GM18909 (cell line): Measurements from ENCODE around the gene FHOD3.
"Not testable (repeated sequence)": the region's sequence is repeated elsewhere in the genome, so short reads cannot be mapped to it uniquely, and the experiment has no call there.

Source experiments
- ATAC-seq: cut with Tn5 transposase; IDR thresholded peaks from one replicate; pipeline ENCODE4 v1.9.1; 2021; ENCODE audit warnings: mild to moderate bottlenecking; ENCODE audit not compliant: unreplicated experiment, poor library complexity

The FHOD3 gene

GRCh38 chr18:36752929-36753865 lies 455.7 kb downstream of the FHOD3 start:
- no peak for ATAC-seq

DNA sequence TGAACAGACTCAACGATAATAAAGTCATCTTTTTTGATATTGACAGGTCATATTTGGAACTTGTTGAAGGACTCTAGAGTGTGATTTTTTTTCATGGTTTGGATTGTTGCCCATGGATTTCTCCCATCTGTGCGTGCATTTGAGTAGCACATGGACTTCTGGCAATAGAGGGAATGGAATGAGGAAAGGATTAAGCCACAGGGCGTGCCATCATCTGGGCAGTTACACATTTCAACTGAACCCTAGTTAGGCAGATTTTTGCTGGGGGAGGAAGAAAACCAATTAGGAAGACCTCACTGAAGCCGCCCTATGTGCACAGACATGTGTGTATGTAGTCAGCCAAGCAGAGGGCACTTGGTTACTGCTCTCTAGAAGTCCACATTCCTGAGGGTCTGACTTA lies 458.7 kb downstream of the FHOD3 start:
- ATAC-seq = no peak

GRCh38 chr18:36757081-36757480 lies 459.6 kb downstream of the FHOD3 start:
- no peak for ATAC-seq

- no peak for ATAC-seq
Measured at GRCh38 chr18:36757991-36758390, 460.5 kb downstream of the FHOD3 start.

DNA sequence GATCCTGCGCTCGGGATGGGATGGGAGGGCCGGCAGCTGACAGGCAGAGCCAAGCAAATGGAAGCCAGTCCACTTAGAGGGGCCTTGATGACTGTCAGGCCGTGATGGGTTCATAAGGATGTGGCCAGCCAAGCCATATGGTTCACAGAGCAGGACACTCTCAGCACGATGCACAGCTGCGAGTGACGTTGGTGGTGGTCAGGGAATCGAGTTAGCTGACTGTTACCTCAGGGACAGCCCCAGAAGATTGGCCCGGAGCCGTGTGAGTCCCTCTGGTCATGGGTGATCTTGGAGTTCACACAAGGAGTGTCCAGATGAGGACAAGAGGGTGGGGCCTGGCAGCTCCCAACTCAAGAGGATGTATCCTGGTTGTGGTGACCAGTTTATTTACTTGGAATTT lies 461.1 kb downstream of the FHOD3 start:
- no peak for ATAC-seq

GRCh38 chr18:36759167-36759776 lies 461.8 kb downstream of the FHOD3 start:
- ATAC-seq = no peak

DNA sequence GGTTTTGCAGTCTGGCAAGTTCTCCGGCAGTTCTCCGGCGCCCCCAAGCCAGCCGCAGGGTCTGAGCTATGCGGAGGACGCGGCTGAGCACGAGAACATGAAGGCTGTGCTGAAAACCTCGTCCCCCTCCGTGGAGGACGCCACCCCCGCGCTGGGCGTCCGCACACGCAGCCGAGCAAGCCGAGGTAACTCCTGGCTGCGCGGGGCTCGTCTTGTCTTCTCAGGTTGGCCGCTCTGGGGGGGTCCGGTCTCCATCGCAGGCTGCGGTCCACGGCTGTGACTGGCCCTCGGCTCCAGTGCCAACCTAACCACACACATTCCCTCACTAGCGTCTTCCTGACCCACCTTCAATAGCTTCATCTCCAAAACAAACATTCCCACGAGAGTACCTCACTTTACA lies 463.1 kb downstream of the FHOD3 start:
- no peak for ATAC-seq

GRCh38 chr18:36761186-36761698 lies 463.7 kb downstream of the FHOD3 start:
- ATAC-seq = no peak

- no peak for ATAC-seq
Measured at GRCh38 chr18:36762074-36762473, 464.6 kb downstream of the FHOD3 start.

GRCh38 chr18:36762965-36763364 lies 465.5 kb downstream of the FHOD3 start:
- ATAC-seq = not testable (repeated sequence)

GRCh38 chr18:36766836-36767235 lies 469.3 kb downstream of the FHOD3 start:
- ATAC-seq = no peak

DNA sequence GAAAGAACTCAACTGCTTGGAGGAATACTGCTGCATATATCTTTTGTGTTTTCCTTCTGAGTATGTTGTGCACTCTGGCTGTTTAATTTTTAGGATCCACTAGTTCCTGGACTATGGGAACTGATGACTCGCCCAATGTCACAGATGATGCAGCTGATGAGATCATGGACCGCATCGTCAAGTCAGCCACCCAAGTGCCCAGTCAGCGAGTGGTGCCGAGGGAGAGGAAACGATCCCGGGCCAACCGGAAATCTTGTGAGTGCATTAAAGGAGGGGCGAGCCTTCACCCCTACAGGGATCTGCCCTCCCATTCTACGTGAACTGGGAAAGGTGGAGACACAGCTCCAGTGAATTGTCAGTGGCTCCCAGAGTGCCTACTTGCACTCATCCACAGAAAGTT lies 471.7 kb downstream of the FHOD3 start:
- no peak for ATAC-seq

DNA sequence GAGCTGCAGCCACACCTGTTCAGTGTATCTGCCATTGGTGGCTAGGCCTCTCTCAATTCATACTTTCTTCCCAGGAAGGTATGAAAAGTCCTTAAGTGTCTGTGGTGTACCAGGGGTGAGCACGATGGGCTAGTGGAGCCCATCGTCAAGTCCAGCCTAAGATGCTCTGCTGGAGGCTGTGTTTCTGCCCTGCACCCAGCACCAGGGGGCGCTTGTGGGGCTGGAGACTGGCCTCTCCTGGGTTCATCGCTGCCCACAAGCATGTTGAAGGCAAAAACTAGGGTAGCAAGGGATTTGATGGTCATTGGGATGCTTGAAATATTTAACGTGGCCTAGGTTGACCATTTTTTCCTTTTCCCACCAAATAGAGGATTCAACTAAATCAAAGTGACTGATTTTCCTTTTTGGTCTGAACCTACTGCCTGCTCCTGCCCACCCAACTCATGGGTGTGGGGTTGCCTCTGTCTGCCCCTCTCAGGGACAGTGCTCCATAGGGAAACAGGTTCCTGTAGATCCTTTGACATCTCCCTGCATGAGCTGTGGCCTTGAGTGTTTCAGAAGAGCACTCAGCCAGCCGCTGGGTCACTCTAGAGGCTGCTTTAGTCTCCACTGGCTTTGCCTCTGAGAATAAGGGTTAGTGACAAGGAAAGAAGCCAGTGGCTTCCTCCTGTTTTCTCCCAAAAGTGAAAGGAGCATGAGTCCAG lies 472.2 kb downstream of the FHOD3 start:
- ATAC-seq = no peak

DNA sequence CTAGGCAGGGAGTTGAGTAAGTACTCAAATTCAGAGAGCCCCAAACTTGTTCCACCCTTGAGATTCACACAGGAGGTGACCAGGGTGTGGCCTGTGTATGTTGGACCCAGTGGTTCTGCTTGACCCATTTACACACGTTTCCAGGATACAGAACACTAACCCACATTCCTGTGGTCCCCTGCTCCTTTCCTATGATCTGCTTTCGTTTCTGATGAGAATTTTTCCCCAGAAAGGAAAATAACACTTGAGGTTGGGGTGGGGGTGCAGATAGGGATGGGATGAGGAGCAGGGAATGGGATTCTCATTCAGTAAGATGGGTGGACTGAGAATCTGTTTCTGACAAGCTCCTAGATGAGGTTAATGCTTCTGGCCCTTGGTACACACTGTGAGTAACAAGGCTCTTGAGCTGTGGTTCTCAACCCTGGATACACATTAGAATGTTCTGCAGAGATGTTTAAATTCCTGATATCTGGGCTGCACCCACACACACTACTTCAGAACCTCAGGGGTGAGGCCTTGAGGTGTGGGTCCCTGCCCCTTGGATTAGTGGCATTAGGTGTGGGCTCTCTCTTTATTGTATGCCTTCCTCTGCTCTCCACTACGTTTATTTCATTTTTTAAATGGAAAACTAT lies 472.9 kb downstream of the FHOD3 start:
- ATAC-seq = no peak

- peak; percentile 70 for ATAC-seq
Measured at GRCh38 chr18:36771245-36771644, 473.7 kb downstream of the FHOD3 start.

DNA sequence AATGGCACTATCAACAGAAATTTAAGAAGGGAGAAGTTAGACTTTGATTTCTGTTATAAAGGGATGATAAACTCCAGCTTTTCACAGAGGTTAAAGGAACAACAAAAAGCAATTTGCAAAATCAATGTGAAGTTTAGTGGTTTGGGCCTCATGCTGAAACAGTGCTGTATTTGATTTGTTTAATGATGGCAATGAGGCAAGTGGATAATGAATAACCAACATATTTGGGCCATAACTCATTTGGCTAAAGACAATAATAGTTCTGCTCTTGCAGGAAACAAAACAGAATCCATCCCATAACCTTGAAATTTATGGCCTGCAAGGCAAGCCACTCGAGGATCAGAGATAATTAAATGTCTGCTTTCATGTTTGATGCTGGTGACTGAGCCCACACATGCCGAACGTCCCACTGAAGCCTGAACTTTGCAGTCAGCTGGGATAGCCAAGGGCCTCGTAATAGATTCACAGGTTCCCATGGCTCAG lies 474.8 kb downstream of the FHOD3 start:
- ATAC-seq = no peak

DNA sequence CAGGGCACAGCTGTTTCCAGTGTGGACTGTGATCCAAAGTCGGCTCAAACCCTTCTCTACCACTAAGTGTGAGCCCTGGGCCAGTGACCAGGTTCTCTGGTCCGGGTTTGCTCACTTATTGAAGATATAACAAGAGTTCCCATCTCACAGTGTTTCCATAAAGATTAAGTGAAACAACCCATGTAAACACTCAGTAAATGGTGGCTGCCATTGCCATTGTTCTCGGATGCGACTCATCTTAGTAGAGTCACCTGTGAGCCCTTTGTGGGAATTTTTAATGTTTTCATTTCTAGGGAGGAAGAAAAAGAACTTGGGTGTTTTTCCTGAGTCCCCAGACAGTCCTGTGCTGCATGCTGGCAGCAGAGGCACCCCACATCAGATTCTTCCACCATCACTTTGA lies 477.9 kb downstream of the FHOD3 start:
- no peak for ATAC-seq

DNA sequence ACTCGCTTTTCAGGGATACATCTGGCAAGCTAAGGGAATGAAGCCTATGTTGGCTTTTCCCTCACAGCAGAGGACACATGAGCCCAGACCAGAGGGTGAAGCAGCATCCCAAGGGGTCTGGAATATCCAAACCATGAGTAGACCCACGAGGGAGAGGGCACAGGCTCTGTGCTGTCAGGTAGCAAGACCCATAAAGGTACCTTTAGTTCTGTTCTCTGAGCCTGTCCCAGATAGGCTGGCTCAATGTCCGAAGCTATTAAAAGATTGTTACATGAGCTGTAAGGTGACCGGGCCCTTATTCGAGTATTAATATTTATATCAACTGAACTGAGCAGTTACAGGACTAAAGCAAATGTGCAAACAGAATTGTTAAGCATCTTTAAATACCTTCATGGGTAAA lies 479.1 kb downstream of the FHOD3 start:
- no peak for ATAC-seq

DNA sequence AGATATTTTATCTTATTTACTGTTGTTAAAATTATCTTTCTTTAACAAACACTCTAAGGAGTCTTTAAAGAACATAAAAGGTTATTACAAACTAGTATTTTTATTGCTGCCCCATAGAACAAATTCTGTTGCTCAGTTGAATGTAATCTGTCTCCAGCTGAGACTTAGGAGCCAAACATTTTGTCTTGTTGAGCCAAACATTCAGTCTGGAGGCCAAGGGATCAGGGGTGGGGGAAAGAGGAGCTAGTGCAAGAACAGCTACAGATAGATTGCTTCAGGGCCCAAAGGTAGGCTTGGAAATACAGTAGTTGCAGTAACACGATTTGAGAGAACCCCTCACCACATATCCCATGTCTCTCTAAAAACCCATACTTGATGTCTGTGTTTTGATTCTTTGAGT lies 480.1 kb downstream of the FHOD3 start:
- no peak for ATAC-seq

- ATAC-seq = no peak
Measured at GRCh38 chr18:36780748-36781147, 483.2 kb downstream of the FHOD3 start.
